Suprapubic skin (tissue), 4 donors: ENCODE data around the gene IL7R. TPM values are rescaled to one million over a fixed set of nuclear protein-coding genes. Genes with fewer than 3 reads are reported as not detected.
"Not testable (repeated sequence)": the region's sequence is repeated elsewhere in the genome, so short reads cannot be mapped to it uniquely, and the experiment has no call there.

Source experiments
- DNase-seq, 2 donors: peaks; one replicate each; pipeline ENCODE4 v3.0.0-alpha.2; 2019; ENCODE audit warnings: low spot score in 2 of 2
- H3K27ac ChIP-seq: fragments of 200-600 bp; sonication (generic); one replicate; pipeline ENCODE4 v1.5.1; 2019
- H3K27me3 ChIP-seq: fragments of 200-600 bp; sonication (generic); one replicate; pipeline ENCODE4 v1.5.1; 2019
- H3K36me3 ChIP-seq: fragments of 200-600 bp; sonication (generic); one replicate; pipeline ENCODE4 v1.5.1; 2019
- H3K4me1 ChIP-seq: fragments of 200-600 bp; sonication (generic); one replicate; pipeline ENCODE4 v1.5.1; 2019
- H3K4me3 ChIP-seq: fragments of 200-600 bp; sonication (generic); one replicate; pipeline ENCODE4 v1.5.1; 2019; ENCODE audit warnings: mild to moderate bottlenecking
- H3K9me3 ChIP-seq: fragments of 200-600 bp; sonication (generic); one replicate; pipeline ENCODE4 v1.5.1; 2019
- CTCF ChIP-seq, 2 donors: fragments of 200-600 bp in 1 of 2; fragments of 450-650 bp in 1 of 2; sonication (generic) in 1 of 2; IDR thresholded peaks; one replicate each; pipeline ENCODE4 v1.5.1; 2016 to 2019; ENCODE audit warnings: antibody characterized with exemption in 2 of 2, mild to moderate bottlenecking in 1 of 2, moderate library complexity in 1 of 2
- EP300 ChIP-seq: sonication (generic); formaldehyde crosslinking; IDR thresholded peaks from one replicate; pipeline ENCODE4 v1.6.1; 2017; ENCODE audit warnings: antibody characterized with exemption
- POLR2A ChIP-seq, 2 donors: fragments of 450-650 bp; IDR thresholded peaks; one replicate each; pipeline ENCODE4 v1.6.1; 2017; ENCODE audit warnings: antibody characterized with exemption in 2 of 2, mild to moderate bottlenecking in 2 of 2, moderate library complexity in 2 of 2
- POLR2AphosphoS5 ChIP-seq, 3 donors: sonication (generic); formaldehyde crosslinking; IDR thresholded peaks; one replicate each; pipeline ENCODE4 v1.6.1; 2017; ENCODE audit warnings: antibody characterized with exemption in 3 of 3
- WGBS: methylation state at CpG from one replicate; pipeline ENCODE4 v1.1.5; 2018; 5-methylcytosine and 5-hydroxymethylcytosine counted together
- total RNA-seq, 4 donors: library from RNA; depleted of rRNA; stranded (reverse); fragments of >200 nt; gene quantifications; one replicate each; pipeline ENCODE4 v1.1.0, GENCODE V29; 2016

IL7R gene
- total RNA-seq, 4 donors from 2014 or later: 0.73 to 7.1 (median 4.2) TPM

DNA sequence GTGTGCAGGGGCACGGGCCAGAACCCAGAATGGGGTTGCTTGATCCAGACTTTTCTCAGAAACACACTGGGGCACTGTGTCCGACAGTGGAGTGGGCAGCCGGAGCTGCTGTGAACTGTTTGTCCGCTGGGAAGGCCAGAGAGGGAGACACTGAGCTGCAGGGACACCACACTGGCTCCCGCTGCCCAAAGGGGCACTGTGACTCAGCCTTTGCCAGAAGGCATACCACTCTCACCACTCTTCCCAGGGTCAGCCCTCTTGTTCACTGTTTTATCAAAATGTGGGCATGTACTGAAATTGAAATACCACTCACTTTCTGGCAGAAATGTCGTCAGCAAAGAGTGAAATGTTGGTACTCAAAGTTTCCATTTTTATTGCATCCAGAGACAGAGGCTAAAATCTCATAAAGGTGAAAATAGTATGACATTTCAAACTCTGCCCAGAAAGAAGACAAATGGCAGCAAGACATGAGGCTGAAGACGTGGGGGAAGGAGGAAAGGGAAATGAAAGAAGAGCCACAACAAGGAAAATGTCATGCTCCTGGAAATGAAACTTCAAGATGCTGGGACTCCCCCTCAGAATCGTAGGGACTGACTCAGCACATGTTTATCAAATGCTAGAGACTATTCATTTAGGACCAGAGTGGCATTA, 4.5 kb upstream of the IL7R start:
- no peak for DNase-seq
- Histone ChIP-seq H3K9me3 (no peaks in the 10 kb centered on the region), H3K36me3 (no peaks in the 10 kb centered on the region), H3K27ac (no peak overlapping the region), H3K4me3 (no peak overlapping the region), H3K27me3 (no peaks in the 10 kb centered on the region), H3K4me1 (peaks cover 20% of the 10 kb centered on the region)
- 71% methylated on average over 6 of the region's 8 CpGs for WGBS
- TF ChIP-seq POLR2A (IDR thresholded peaks at IDR 0.05) (no peak), CTCF (IDR thresholded peaks at IDR 0.05) (no peak), EP300 (no peak), POLR2AphosphoS5 (IDR thresholded peaks at IDR 0.05) (no peak)

- DNase-seq: no peak
- no peaks in the 10 kb centered on the region for H3K27me3 ChIP-seq
- H3K27ac ChIP-seq: no peak overlapping the region
- no peaks in the 10 kb centered on the region for H3K9me3 ChIP-seq
- H3K4me1 ChIP-seq: peaks cover 20% of the 10 kb centered on the region
- TF ChIP-seq POLR2AphosphoS5 (IDR thresholded peaks at IDR 0.05): no peak
- TF ChIP-seq CTCF (IDR thresholded peaks at IDR 0.05): no peak
- no peak for TF ChIP-seq EP300
- TF ChIP-seq POLR2A (IDR thresholded peaks at IDR 0.05): no peak
- no peak overlapping the region for H3K4me3 ChIP-seq
- H3K36me3 ChIP-seq: no peaks in the 10 kb centered on the region
Observed at GRCh38 chr5:35852773-35853172, 3.9 kb upstream of the IL7R start.

- no peak for DNase-seq
Observed at GRCh38 chr5:35853631-35854030, 3.1 kb upstream of the IL7R start.

GRCh38 chr5:35854248-35854647, 2.4 kb upstream of the IL7R start:
- H3K4me1 ChIP-seq: peaks cover 20% of the 10 kb centered on the region
- no peaks in the 10 kb centered on the region for H3K36me3 ChIP-seq
- peak overlapping the region; percentile 30 for H3K27ac ChIP-seq
- WGBS: 61% methylated on average over 1 of the region's 1 CpG
- no peak for DNase-seq
- no peaks in the 10 kb centered on the region for H3K27me3 ChIP-seq
- no peak for TF ChIP-seq POLR2A (IDR thresholded peaks at IDR 0.05)
- no peak for TF ChIP-seq EP300
- no peak for TF ChIP-seq POLR2AphosphoS5 (IDR thresholded peaks at IDR 0.05)
- no peak for TF ChIP-seq CTCF (IDR thresholded peaks at IDR 0.05)
- H3K9me3 ChIP-seq: no peaks in the 10 kb centered on the region
- H3K4me3 ChIP-seq: no peak overlapping the region

More at GRCh38 chr5:35853631-35854030, 3.1 kb upstream of the IL7R start:
- Histone ChIP-seq H3K4me1 (peaks cover 20% of the 10 kb centered on the region), H3K9me3 (no peaks in the 10 kb centered on the region), H3K4me3 (no peak overlapping the region), H3K27me3 (no peaks in the 10 kb centered on the region), H3K27ac (peak overlapping the region; percentile 30), H3K36me3 (no peaks in the 10 kb centered on the region)
- WGBS: 62% methylated on average over 3 of the region's 3 CpGs
- TF ChIP-seq EP300: no peak
- TF ChIP-seq CTCF (IDR thresholded peaks at IDR 0.05): no peak
- no peak for TF ChIP-seq POLR2AphosphoS5 (IDR thresholded peaks at IDR 0.05)
- TF ChIP-seq POLR2A (IDR thresholded peaks at IDR 0.05): no peak

GRCh38 chr5:35855187-35855586, 1.5 kb upstream of the IL7R start:
- TF ChIP-seq CTCF (IDR thresholded peaks at IDR 0.05) (no peak), EP300 (no peak), POLR2AphosphoS5 (IDR thresholded peaks at IDR 0.05) (no peak), POLR2A (IDR thresholded peaks at IDR 0.05) (no peak)
- peak overlapping the region; percentile 15 for H3K27ac ChIP-seq
- peaks cover 20% of the 10 kb centered on the region for H3K4me1 ChIP-seq
- H3K27me3 ChIP-seq: no peaks in the 10 kb centered on the region
- no peaks in the 10 kb centered on the region for H3K36me3 ChIP-seq
- WGBS: 63% methylated on average over 1 of the region's 1 CpG
- H3K4me3 ChIP-seq: no peak overlapping the region
- no peaks in the 10 kb centered on the region for H3K9me3 ChIP-seq
- no peak for DNase-seq

DNA sequence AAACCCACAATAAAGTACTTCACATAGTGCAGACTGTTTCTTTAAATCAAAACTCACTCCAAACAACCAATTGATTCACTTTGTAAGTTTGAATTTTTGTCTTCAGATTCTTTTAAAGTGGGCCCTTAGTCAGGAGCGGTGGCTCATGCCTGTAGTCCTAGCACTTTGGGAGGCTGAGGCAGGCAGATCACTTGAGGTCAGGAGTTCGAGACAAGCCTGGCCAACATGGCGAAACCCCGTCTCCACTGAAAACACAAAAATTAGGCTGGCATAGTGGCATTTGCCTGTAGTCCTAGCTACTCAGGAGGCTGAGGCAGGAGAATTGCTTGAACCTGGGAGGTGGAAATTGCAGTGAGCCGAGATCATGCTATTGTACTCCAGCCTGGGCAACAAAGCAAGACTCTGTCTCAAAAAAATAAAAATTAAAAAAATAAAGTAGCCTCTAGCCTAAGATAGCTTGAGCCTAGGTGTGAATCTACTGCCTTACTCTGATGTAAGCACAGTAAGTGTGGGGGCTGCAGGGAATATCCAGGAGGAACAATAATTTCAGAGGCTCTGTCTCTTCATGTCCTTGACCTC, 416 bp upstream of the IL7R start:
- H3K36me3 ChIP-seq, H3K9me3 ChIP-seq, H3K4me3 ChIP-seq, DNase-seq, H3K27me3 ChIP-seq: not testable (repeated sequence)
- peak overlapping the region; percentile 31 for H3K27ac ChIP-seq
- peaks cover 13% of the 10 kb centered on the region for H3K4me1 ChIP-seq
- WGBS: 91% methylated on average over 5 of the region's 5 CpGs
